Dedifferentiated amniotic fluid mesenchymal stem cell (primary cell): ENCODE measurements around the gene TXNRD3.

ENCODE experiments used
- DNase-seq: peaks from one replicate; pipeline ENCODE4 v3.0.0-alpha.2; 2016; ENCODE audit errors: extremely low spot score

The TXNRD3 gene

GRCh38 chr3:126672340-126672739 lies 17.4 kb upstream of the TXNRD3 start:
- no peak for DNase-seq

GRCh38 chr3:126671521-126671920 lies 16.6 kb upstream of the TXNRD3 start:
- no peak for DNase-seq

- DNase-seq, result no peak
Observed at GRCh38 chr3:126668450-126669401, 13.8 kb upstream of the TXNRD3 start.

GRCh38 chr3:126667631-126668449 lies 12.9 kb upstream of the TXNRD3 start:
- no peak for DNase-seq

GRCh38 chr3:126666658-126667528 lies 12.0 kb upstream of the TXNRD3 start:
- DNase-seq, result no peak

- no peak for DNase-seq
Observed at GRCh38 chr3:126665959-126666657, 11.2 kb upstream of the TXNRD3 start.

GRCh38 chr3:126665221-126665936 lies 10.5 kb upstream of the TXNRD3 start:
- no peak for DNase-seq

GRCh38 chr3:126664591-126665214 lies 9.8 kb upstream of the TXNRD3 start:
- DNase-seq, result peak; percentile 15

GRCh38 chr3:126663750-126664149 lies 8.8 kb upstream of the TXNRD3 start:
- no peak for DNase-seq

GRCh38 chr3:126663257-126663656 lies 8.3 kb upstream of the TXNRD3 start:
- no peak for DNase-seq

GRCh38 chr3:126661532-126662364 lies 6.8 kb upstream of the TXNRD3 start:
- DNase-seq, result no peak

- no peak for DNase-seq
Observed at GRCh38 chr3:126659915-126660886, 5.3 kb upstream of the TXNRD3 start.

- no peak for DNase-seq
Observed at GRCh38 chr3:126658584-126658983, 3.7 kb upstream of the TXNRD3 start.

- DNase-seq, result no peak
Observed at GRCh38 chr3:126657901-126658300, 3.0 kb upstream of the TXNRD3 start.

GRCh38 chr3:126656371-126657134 lies 1.6 kb upstream of the TXNRD3 start:
- no peak for DNase-seq

GRCh38 chr3:126655887-126656286 lies 963 bp upstream of the TXNRD3 start:
- DNase-seq, result no peak

GRCh38 chr3:126649556-126650092 lies 5.3 kb downstream of the TXNRD3 start:
- DNase-seq, result no peak
